IMR-90 (cell line): ENCODE results near the gene ACACA. TPM values are rescaled to one million over a fixed set of nuclear protein-coding genes. Genes with fewer than 3 reads are reported as not detected.

Source experiments
- ATAC-seq: fragments of 200-7000 bp; cut with Tn5 transposase; 2 replicates; pipeline ENCODE4 v1.9.1; 2020; ENCODE audit warnings: low read depth, mild to moderate bottlenecking, moderate library complexity
- BruUV-seq: library from RNA; stranded (reverse); fragments of 400-500 nt; replicated peaks from 2 replicates; lab custom pipeline; 2021; lab: Mats Ljungman, UMichigan
- CTCF ChIA-PET: fragments of 300-600 bp; formaldehyde crosslinking; extraction: SDS; loops from one replicate; lab custom pipeline; 2021; ENCODE audit warnings: antibody characterized with exemption; lab: Yijun Ruan, JAX
- POLR2A ChIA-PET: fragments of 300-600 bp; sonication (Branson Sonifier 250); formaldehyde crosslinking; loops from one replicate; lab custom pipeline; 2022; ENCODE audit warnings: antibody characterized with exemption; ENCODE audit not compliant: unreplicated experiment; lab: Charles Lee
- DNase-seq: peaks from one replicate; pipeline ENCODE4 v3.0.0; 2013
- H2AFZ ChIP-seq: replicated peaks from 2 replicates; pipeline ENCODE3; 2013; ENCODE audit warnings: low read length, mild to moderate bottlenecking; ENCODE audit not compliant: poor library complexity
- H2AK5ac ChIP-seq: 2 replicates; pipeline ENCODE4 v1.6.1; 2013; ENCODE audit warnings: low read depth, low read length, inconsistent platforms
- H2AK9ac ChIP-seq: replicated peaks from 2 replicates; pipeline ENCODE3; 2013; ENCODE audit warnings: mild to moderate bottlenecking, low read depth, low read length, moderate library complexity; ENCODE audit not compliant: poor library complexity
- H2BK120ac ChIP-seq: 2 replicates; pipeline ENCODE4 v1.6.1; 2013; ENCODE audit warnings: low read depth, low read length, inconsistent platforms
- H2BK15ac ChIP-seq: 3 replicates; pipeline ENCODE4 v1.6.1; 2013; ENCODE audit warnings: low read depth, low read length, inconsistent platforms
- H2BK20ac ChIP-seq: 2 replicates; pipeline ENCODE4 v1.6.1; 2013; ENCODE audit warnings: low read depth, mild to moderate bottlenecking, inconsistent platforms, low read length, moderate library complexity
- H2BK5ac ChIP-seq: 2 replicates; pipeline ENCODE4 v1.6.1; 2013; ENCODE audit warnings: mild to moderate bottlenecking, low read depth, low read length, inconsistent platforms; ENCODE audit not compliant: poor library complexity, severe bottlenecking
- H3K14ac ChIP-seq: replicated peaks from 2 replicates; pipeline ENCODE4 v1.6.1; 2013; ENCODE audit warnings: low read depth, low read length, inconsistent platforms
- H3K18ac ChIP-seq: 2 replicates; pipeline ENCODE4 v1.6.1; 2013; ENCODE audit warnings: low read depth, low read length, control low read depth
- H3K23ac ChIP-seq: 2 replicates; pipeline ENCODE4 v1.6.1; 2013; ENCODE audit warnings: low read depth, low read length, inconsistent platforms
- H3K27ac ChIP-seq: 2 replicates; pipeline ENCODE4 v1.5.1; 2013; ENCODE audit warnings: mild to moderate bottlenecking, control low read depth, low read length; ENCODE audit not compliant: insufficient read depth
- H3K27me3 ChIP-seq: 2 replicates; pipeline ENCODE4 v1.6.1; 2013; ENCODE audit warnings: low read length; ENCODE audit not compliant: control insufficient read depth, insufficient read depth
- H3K36me3 ChIP-seq: 2 replicates; pipeline ENCODE4 v1.6.1; 2013; ENCODE audit warnings: low read length, mixed read lengths; ENCODE audit not compliant: control insufficient read depth, insufficient read depth
- H3K4ac ChIP-seq: 2 replicates; pipeline ENCODE4 v1.6.1; 2013; ENCODE audit warnings: low read depth, low read length, inconsistent platforms
- H3K4me1 ChIP-seq: 2 replicates; pipeline ENCODE4 v1.6.1; 2013; ENCODE audit warnings: low read length, mixed read lengths; ENCODE audit not compliant: control insufficient read depth, insufficient read depth
- H3K4me2 ChIP-seq: 2 replicates; pipeline ENCODE4 v1.6.1; 2013; ENCODE audit warnings: low read depth, mild to moderate bottlenecking, control low read depth, low read length, moderate library complexity
- H3K4me3 ChIP-seq: 2 replicates; pipeline ENCODE4 v1.5.1; 2013; ENCODE audit warnings: low read depth, mild to moderate bottlenecking, control low read depth, low read length, moderate library complexity; ENCODE audit not compliant: insufficient read depth
- H3K56ac ChIP-seq: 2 replicates; pipeline ENCODE4 v1.6.1; 2013; ENCODE audit warnings: low read length, inconsistent platforms; ENCODE audit not compliant: insufficient read depth; ENCODE audit errors: extremely low read depth
- H3K79me1 ChIP-seq, 2 experiments: 2 replicates each; pipeline ENCODE4 v1.6.1; 2013; ENCODE audit warnings: low read length in 2 of 2, inconsistent platforms in 1 of 2, low read depth in 1 of 2
- H3K9ac ChIP-seq: 2 replicates; pipeline ENCODE4 v1.6.1; 2013; ENCODE audit warnings: low read depth, low read length, control low read depth
- H3K9me1 ChIP-seq: 2 replicates; pipeline ENCODE4 v1.6.1; 2013; ENCODE audit warnings: low read length, inconsistent platforms; ENCODE audit not compliant: insufficient read depth
- H3K9me3 ChIP-seq: 2 replicates; pipeline ENCODE4 v1.6.1; 2013; ENCODE audit warnings: low read length; ENCODE audit not compliant: control insufficient read depth, insufficient read depth
- H4K20me1 ChIP-seq: 2 replicates; pipeline ENCODE4 v1.6.1; 2013; ENCODE audit warnings: low read length, inconsistent platforms; ENCODE audit not compliant: insufficient read depth
- H4K5ac ChIP-seq: 2 replicates; pipeline ENCODE4 v1.6.1; 2013; ENCODE audit warnings: mild to moderate bottlenecking, low read depth, low read length, control low read depth
- H4K8ac ChIP-seq, 2 experiments: 2 replicates each; pipeline ENCODE4 v1.6.1; 2013; ENCODE audit warnings: low read depth in 2 of 2, low read length in 2 of 2, control low read depth in 1 of 2, inconsistent platforms in 1 of 2
- H4K91ac ChIP-seq: 2 replicates; pipeline ENCODE4 v1.6.1; 2013; ENCODE audit warnings: low read depth, low read length, inconsistent platforms; ENCODE audit not compliant: insufficient read depth
- BHLHE40 ChIP-seq: fragments of 150-350 bp; IDR thresholded peaks from 2 replicates; pipeline ENCODE4 v1.6.1; 2016; ENCODE audit warnings: mild to moderate bottlenecking, low read depth, low read length
- CHD1 ChIP-seq: IDR thresholded peaks from 2 replicates; pipeline ENCODE4 v1.6.1; 2012; ENCODE audit warnings: low read depth, low read length, improper control_type of control experiment
- FOS ChIP-seq: fragments of 150-350 bp; IDR thresholded peaks from 2 replicates; pipeline ENCODE4 v1.6.1; 2016; ENCODE audit warnings: low read depth, low read length
- MAFK ChIP-seq: IDR thresholded peaks from 2 replicates; pipeline ENCODE4 v1.6.1; 2012; ENCODE audit warnings: low read depth, low read length, improper control_type of control experiment
- MAZ ChIP-seq: IDR thresholded peaks from 2 replicates; pipeline ENCODE4 v1.6.1; 2012; ENCODE audit warnings: low read depth, mild to moderate bottlenecking, low read length, improper control_type of control experiment, moderate library complexity, borderline replicate concordance
- MXI1 ChIP-seq: IDR thresholded peaks from 2 replicates; pipeline ENCODE4 v1.6.1; 2012; ENCODE audit warnings: low read depth, mild to moderate bottlenecking, low read length, moderate library complexity, borderline replicate concordance
- NFE2L2 ChIP-seq: fragments of 150-350 bp; IDR thresholded peaks from 2 replicates; pipeline ENCODE4 v1.6.1; 2016; ENCODE audit warnings: low read depth, mild to moderate bottlenecking, low read length
- POLR2A ChIP-seq: IDR thresholded peaks from 2 replicates; pipeline ENCODE4 v1.6.1; 2012; ENCODE audit warnings: mild to moderate bottlenecking, low read depth, low read length
- RAD21 ChIP-seq: IDR thresholded peaks from 2 replicates; pipeline ENCODE4 v1.6.1; 2012; ENCODE audit warnings: low read length, improper control_type of control experiment
- RCOR1 ChIP-seq: IDR thresholded peaks from 2 replicates; pipeline ENCODE4 v1.6.1; 2012; ENCODE audit warnings: mild to moderate bottlenecking, low read length, improper control_type of control experiment; ENCODE audit not compliant: insufficient replicate concordance
- RFX5 ChIP-seq: IDR thresholded peaks from 2 replicates; pipeline ENCODE4 v1.8.0; 2012; ENCODE audit warnings: low read depth, mild to moderate bottlenecking, low read length, moderate library complexity
- SMC3 ChIP-seq: fragments of 150-350 bp; IDR thresholded peaks from 2 replicates; pipeline ENCODE4 v1.6.1; 2016; ENCODE audit warnings: low read depth, mild to moderate bottlenecking, antibody characterized with exemption, low read length, moderate library complexity
- dilution Hi-C: fragments of 300-500 bp; cut with HindIII; formaldehyde crosslinking; loops from one replicate; pipeline ENCODE4 v1.14.3; 2018; ENCODE audit warnings: low sequenced_read_pairs; ENCODE audit not compliant: unreplicated experiment
- in situ Hi-C: fragments of 300-500 bp; cut with MboI; formaldehyde crosslinking; loops from 3 replicates; pipeline ENCODE4 v1.14.3; 2019; ENCODE audit warnings: low sequenced_read_pairs, inconsistent platforms, mixed read lengths
- intact Hi-C: fragments of 100-400 bp; cut with micrococcal nuclease; formaldehyde crosslinking; loops from 2 replicates; pipeline ENCODE4 v1.10.0; 2022
- polyA plus RNA-seq, 3 experiments: library from polyadenylated mRNA; depleted of rRNA; stranded (reverse); fragments of >200 nt; gene quantifications; 2 replicates each; pipeline ENCODE4 v1.2.3, GENCODE V29; 2012; ENCODE audit warnings: low replicate concordance in 1 of 3
- total RNA-seq: library from RNA; depleted of rRNA; stranded (reverse); fragments of >200 nt; gene quantifications from 2 replicates; pipeline ENCODE4 v1.2.3, GENCODE V29; 2012

ACACA gene
- total and polyA plus RNA-seq, 2 of the 4 experiments (the other 2 are of a cell fraction) = 21.3 to 39.1 TPM

- dilution Hi-C loops (no loop called here), intact Hi-C loops (no loop called here), in situ Hi-C loops (no loop called here)
- no peak overlapping the region for H3K9ac ChIP-seq
- peak overlapping the region; percentile 30; the same call in 1 of the 2 replicates for H3K14ac ChIP-seq
- peaks cover 4% of the 10 kb centered on the region; the same call in 1 of the 2 replicates for H3K36me3 ChIP-seq
- H2BK20ac ChIP-seq = no peak overlapping the region
- ChIA-PET POLR2A (no interaction called here), CTCF (interaction anchor here (0.6 to 1.2 kb wide), 2 partner anchors 12 to 342 kb away, joined by 3 read pairs; no protein-coding TSS in a partner anchor)
- no peaks in the 10 kb centered on the region for H3K9me3 ChIP-seq
- H3K4ac ChIP-seq = no peak overlapping the region
- H2BK15ac ChIP-seq = no peak overlapping the region
- no peak overlapping the region for H2AFZ ChIP-seq
- 0 out of 2 replicates have a peak, but pooled peaks cover 3% of the 10 kb centered on the region for H4K20me1 ChIP-seq
- H2BK120ac ChIP-seq = no peak overlapping the region
- no peak overlapping the region for H2BK5ac ChIP-seq
- no peak overlapping the region for H4K91ac ChIP-seq
- no peak overlapping the region for H3K56ac ChIP-seq
- DNase-seq = peak; percentile 55
- peaks cover 13% of the 10 kb centered on the region for H3K9me1 ChIP-seq
- no peak overlapping the region for H3K4me3 ChIP-seq
- 0 out of 2 replicates have a peak, but pooled peaks cover 2% of the 10 kb centered on the region for H3K4me1 ChIP-seq
- no peak overlapping the region for H4K5ac ChIP-seq
- H2AK5ac ChIP-seq = no peak overlapping the region
- peak; percentile 71 for ATAC-seq
- H3K4me2 ChIP-seq = no peak overlapping the region
- no TSS peak for BruUV-seq
- peaks cover 0 to 10% of the 10 kb centered on the region in 2 experiments; a peak in 2 of 4 replicates for H3K79me1 ChIP-seq
- H3K27ac ChIP-seq = no peak overlapping the region
- no peaks in the 10 kb centered on the region for H3K27me3 ChIP-seq
- H3K23ac ChIP-seq = peak overlapping the region; percentile 48; the same call in 1 of the 2 replicates
- H2AK9ac ChIP-seq = no peak overlapping the region
- no peak for TF ChIP-seq MAZ
- no peak for TF ChIP-seq MXI1
- TF ChIP-seq RAD21 = no peak
- TF ChIP-seq FOS = no peak
- TF ChIP-seq RCOR1 = no peak
- no peak for TF ChIP-seq SMC3
- no peak for TF ChIP-seq POLR2A
- TF ChIP-seq BHLHE40 = no peak
- TF ChIP-seq NFE2L2 = no peak
- no peak for TF ChIP-seq RFX5
- TF ChIP-seq CHD1 = no peak
- TF ChIP-seq MAFK = no peak
- H3K18ac ChIP-seq = no peak overlapping the region
- no peak overlapping the region; a peak in 1 of 4 replicates for H4K8ac ChIP-seq
Measured at GRCh38 chr17:37176723-37177122, 229.9 kb downstream of the ACACA start.
